Calu3 (cell line): ENCODE data around the gene ARL14EP. TPM values are rescaled to one million over a fixed set of nuclear protein-coding genes. Genes with fewer than 3 reads are reported as not detected.

Experiments
- BruUV-seq: library from RNA; stranded (reverse); fragments of 400-500 nt; replicated peaks from 2 replicates; lab custom pipeline; 2021; lab: Mats Ljungman, UMichigan
- CTCF ChIA-PET: fragments of 300-600 bp; sonication (Branson Sonifier 250); formaldehyde crosslinking; loops from one replicate; lab custom pipeline; 2022; ENCODE audit warnings: antibody characterized with exemption; lab: Charles Lee
- DNase-seq: peaks from one replicate; pipeline ENCODE4 v3.0.0; 2022
- H3K27ac Mint-ChIP-seq: one replicate; pipeline ENCODE4 v1.8.0; 2022; ENCODE audit warnings: mixed read lengths; ENCODE audit not compliant: unreplicated experiment
- H3K27me3 Mint-ChIP-seq: one replicate; pipeline ENCODE4 v1.8.0; 2022; ENCODE audit warnings: mixed read lengths; ENCODE audit not compliant: unreplicated experiment
- H3K36me3 Mint-ChIP-seq: one replicate; pipeline ENCODE4 v1.8.0; 2022; ENCODE audit warnings: mild to moderate bottlenecking, moderate library complexity, mixed read lengths; ENCODE audit not compliant: insufficient read depth, unreplicated experiment
- H3K4me1 Mint-ChIP-seq: one replicate; pipeline ENCODE4 v1.8.0; 2022; ENCODE audit warnings: mild to moderate bottlenecking, low read depth, mixed read lengths; ENCODE audit not compliant: unreplicated experiment
- H3K4me3 Mint-ChIP-seq: one replicate; pipeline ENCODE4 v1.8.0; 2022; ENCODE audit warnings: mild to moderate bottlenecking, low read depth, moderate library complexity, mixed read lengths; ENCODE audit not compliant: unreplicated experiment
- H3K9me3 Mint-ChIP-seq: one replicate; pipeline ENCODE4 v1.8.0; 2022; ENCODE audit warnings: low read depth, mixed read lengths; ENCODE audit not compliant: unreplicated experiment
- intact Hi-C: fragments of 100-400 bp; cut with micrococcal nuclease; formaldehyde crosslinking; loops from one replicate; pipeline ENCODE4 v1.10.0; 2022; ENCODE audit not compliant: unreplicated experiment
- total RNA-seq: library from RNA; stranded (reverse); gene quantifications from 2 replicates; pipeline ENCODE4 v1.2.3, GENCODE V29; 2022
- TF ChIP-seq, protein P1 (sequence below): fragments of 200-600 bp; IDR thresholded peaks from one replicate; pipeline ENCODE4 v1.8.0; 2022; ENCODE audit warnings: antibody characterized with exemption; ENCODE audit not compliant: unreplicated experiment

Gene ARL14EP
- total RNA-seq, 1 experiment from 2014 or later: 17.6 TPM

DNA sequence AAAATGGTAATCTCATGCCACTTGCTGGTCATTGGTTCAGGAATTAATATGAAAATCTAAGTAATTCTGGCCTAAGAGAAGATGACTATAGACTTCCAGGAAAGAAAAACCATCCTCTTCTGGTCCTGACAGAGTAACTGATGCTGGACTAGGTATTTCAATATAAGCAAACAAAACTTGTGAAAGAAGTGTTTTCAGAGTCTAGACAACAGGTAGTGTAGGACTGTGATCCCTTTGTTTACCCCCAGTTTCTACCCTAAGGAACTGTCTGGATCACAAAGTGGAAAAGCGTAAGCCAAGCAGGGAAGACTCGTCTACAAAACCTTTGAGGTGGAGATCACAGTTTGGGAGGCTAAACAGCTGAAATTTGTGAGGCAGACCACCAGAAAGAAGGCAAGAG, 30.4 kb upstream of the ARL14EP start:
- no peaks in the 10 kb centered on the region for H3K36me3 Mint-ChIP-seq
- peaks cover 14% of the 10 kb centered on the region for H3K27me3 Mint-ChIP-seq
- no peak overlapping the region for H3K27ac Mint-ChIP-seq
- CTCF ChIA-PET: interaction anchor here (0.9 kb wide), 1 partner anchor 96 kb away, joined by 3 read pairs; no protein-coding TSS in a partner anchor
- DNase-seq: no peak
- TF ChIP-seq, protein P1, sequence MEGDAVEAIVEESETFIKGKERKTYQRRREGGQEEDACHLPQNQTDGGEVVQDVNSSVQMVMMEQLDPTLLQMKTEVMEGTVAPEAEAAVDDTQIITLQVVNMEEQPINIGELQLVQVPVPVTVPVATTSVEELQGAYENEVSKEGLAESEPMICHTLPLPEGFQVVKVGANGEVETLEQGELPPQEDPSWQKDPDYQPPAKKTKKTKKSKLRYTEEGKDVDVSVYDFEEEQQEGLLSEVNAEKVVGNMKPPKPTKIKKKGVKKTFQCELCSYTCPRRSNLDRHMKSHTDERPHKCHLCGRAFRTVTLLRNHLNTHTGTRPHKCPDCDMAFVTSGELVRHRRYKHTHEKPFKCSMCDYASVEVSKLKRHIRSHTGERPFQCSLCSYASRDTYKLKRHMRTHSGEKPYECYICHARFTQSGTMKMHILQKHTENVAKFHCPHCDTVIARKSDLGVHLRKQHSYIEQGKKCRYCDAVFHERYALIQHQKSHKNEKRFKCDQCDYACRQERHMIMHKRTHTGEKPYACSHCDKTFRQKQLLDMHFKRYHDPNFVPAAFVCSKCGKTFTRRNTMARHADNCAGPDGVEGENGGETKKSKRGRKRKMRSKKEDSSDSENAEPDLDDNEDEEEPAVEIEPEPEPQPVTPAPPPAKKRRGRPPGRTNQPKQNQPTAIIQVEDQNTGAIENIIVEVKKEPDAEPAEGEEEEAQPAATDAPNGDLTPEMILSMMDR: no peak
- H3K9me3 Mint-ChIP-seq: peaks cover 3% of the 10 kb centered on the region
- no peaks in the 10 kb centered on the region for H3K4me1 Mint-ChIP-seq
- BruUV-seq: no TSS peak
- no peak overlapping the region for H3K4me3 Mint-ChIP-seq
- intact Hi-C loops: no loop called here

GRCh38 chr11:30295178-30295885, 27.6 kb upstream of the ARL14EP start:
- Mint-ChIP-seq H3K27me3 (no peaks in the 10 kb centered on the region), H3K9me3 (peaks cover 3% of the 10 kb centered on the region), H3K27ac (no peak overlapping the region), H3K36me3 (no peaks in the 10 kb centered on the region), H3K4me1 (no peaks in the 10 kb centered on the region), H3K4me3 (no peak overlapping the region)
- no TSS peak for BruUV-seq
- no peak for DNase-seq
- intact Hi-C loops: no loop called here
- CTCF ChIA-PET: no interaction called here
- TF ChIP-seq, protein P1: no peak

DNA sequence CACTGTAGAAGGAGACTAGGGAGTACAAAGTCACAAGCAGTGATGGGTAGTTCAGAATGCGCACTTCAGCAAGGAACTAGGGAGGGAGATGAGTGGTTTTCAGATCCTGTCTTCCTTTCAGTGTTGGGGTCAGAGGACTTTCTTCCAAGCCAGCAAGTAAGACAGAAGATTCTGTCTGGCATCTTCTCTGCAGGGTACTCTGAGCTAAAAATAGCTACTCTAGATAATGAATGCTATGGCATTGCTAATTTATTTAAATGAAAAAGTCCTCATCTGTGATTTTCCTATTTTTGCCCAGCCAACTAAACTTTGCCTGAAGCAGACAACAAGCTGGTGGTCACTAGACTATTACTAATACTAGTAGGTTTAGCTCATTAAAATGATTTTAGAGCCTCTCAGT, 18.3 kb upstream of the ARL14EP start:
- H3K36me3 Mint-ChIP-seq: no peaks in the 10 kb centered on the region
- no peaks in the 10 kb centered on the region for H3K9me3 Mint-ChIP-seq
- no TSS peak for BruUV-seq
- no peak for DNase-seq
- H3K4me3 Mint-ChIP-seq: no peak overlapping the region
- H3K4me1 Mint-ChIP-seq: no peaks in the 10 kb centered on the region
- peaks cover 8% of the 10 kb centered on the region for H3K27me3 Mint-ChIP-seq
- no peak overlapping the region for H3K27ac Mint-ChIP-seq
- intact Hi-C loops: no loop called here
- TF ChIP-seq, protein P1: no peak
- CTCF ChIA-PET: no interaction called here

DNA sequence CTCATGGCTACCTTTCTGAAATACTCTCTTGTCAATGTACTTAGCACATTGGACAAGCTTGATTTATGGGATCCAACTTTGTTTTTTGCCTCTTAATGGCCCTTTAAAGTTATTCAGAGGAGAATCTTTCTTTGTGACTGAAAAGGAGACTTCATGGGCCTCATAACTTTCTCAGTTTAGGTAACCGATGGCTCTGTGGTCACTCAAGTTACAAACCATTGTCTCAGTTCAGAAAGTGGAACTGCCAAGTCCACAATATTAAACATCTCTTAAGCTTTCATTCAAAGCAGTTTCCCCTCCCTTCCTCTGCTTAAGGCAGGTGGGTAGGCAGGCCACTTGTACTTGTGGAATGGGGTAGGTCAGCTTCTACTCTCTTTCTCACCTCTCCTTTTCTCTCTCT, 12.3 kb upstream of the ARL14EP start:
- CTCF ChIA-PET: no interaction called here
- intact Hi-C loops: loop anchor here (5.0 kb wide), 1 partner anchor 878 kb away; no protein-coding TSS in a partner anchor
- BruUV-seq: no TSS peak
- Mint-ChIP-seq H3K9me3 (peaks cover 4% of the 10 kb centered on the region), H3K4me1 (no peaks in the 10 kb centered on the region), H3K4me3 (no peak overlapping the region), H3K36me3 (no peaks in the 10 kb centered on the region), H3K27ac (no peak overlapping the region), H3K27me3 (peaks cover 8% of the 10 kb centered on the region)
- no peak for DNase-seq
- TF ChIP-seq, protein P1: no peak
